Mesenchymal stem cell (in vitro differentiated cells and primary cell): ENCODE measurements around the gene CCDC92.

ENCODE experiments used
- DNase-seq: peaks from one replicate; pipeline ENCODE4 v3.0.0-alpha.2; 2013
- H2AFZ ChIP-seq: one replicate; pipeline ENCODE4 v1.6.1; 2013; ENCODE audit warnings: low read depth, mild to moderate bottlenecking, control low read depth, inconsistent platforms, low read length, moderate library complexity
- H2AK5ac ChIP-seq: 2 replicates; pipeline ENCODE4 v1.6.1; 2013; ENCODE audit warnings: low read length, moderate library complexity, mild to moderate bottlenecking, inconsistent platforms; ENCODE audit not compliant: severe bottlenecking
- H2BK120ac ChIP-seq: one replicate; pipeline ENCODE4 v1.6.1; 2013; ENCODE audit warnings: low read depth, mild to moderate bottlenecking, inconsistent platforms, low read length, moderate library complexity
- H2BK12ac ChIP-seq, 2 experiments: one replicate each; pipeline ENCODE4 v1.6.1; 2013; ENCODE audit warnings: inconsistent platforms in 2 of 2, low read length in 2 of 2, mild to moderate bottlenecking in 2 of 2, moderate library complexity in 2 of 2, control low read depth in 1 of 2
- H2BK15ac ChIP-seq: one replicate; pipeline ENCODE4 v1.6.1; 2013; ENCODE audit warnings: mild to moderate bottlenecking, low read depth, inconsistent platforms; ENCODE audit not compliant: poor library complexity, severe bottlenecking
- H2BK5ac ChIP-seq: 2 replicates; pipeline ENCODE4 v1.6.1; 2013; ENCODE audit warnings: low read depth, mild to moderate bottlenecking, low read length, control low read depth, inconsistent platforms; ENCODE audit not compliant: poor library complexity, severe bottlenecking
- H3K14ac ChIP-seq, 2 experiments: one replicate each; pipeline ENCODE4 v1.6.1; 2013; ENCODE audit warnings: inconsistent platforms in 2 of 2, low read length in 2 of 2, control low read depth in 1 of 2, mild to moderate bottlenecking in 1 of 2, moderate library complexity in 1 of 2
- H3K18ac ChIP-seq, 2 experiments: one replicate each; pipeline ENCODE4 v1.6.1; 2013; ENCODE audit warnings: inconsistent platforms in 2 of 2, low read length in 2 of 2, control low read depth in 1 of 2, low read depth in 1 of 2, mild to moderate bottlenecking in 1 of 2
- H3K23ac ChIP-seq, 2 experiments: one replicate each; pipeline ENCODE4 v1.6.1; 2013; ENCODE audit warnings: inconsistent platforms in 2 of 2, low read length in 2 of 2, mild to moderate bottlenecking in 2 of 2, moderate library complexity in 2 of 2, control low read depth in 1 of 2
- H3K27ac ChIP-seq: 2 replicates; pipeline ENCODE4 v1.5.1; 2013; ENCODE audit warnings: mild to moderate bottlenecking, moderate library complexity, low read length, control low read depth, inconsistent platforms; ENCODE audit not compliant: poor library complexity, severe bottlenecking
- H3K27me3 ChIP-seq, 2 experiments: 2 replicates each; pipeline versions ENCODE4 v1.6.1 to v1.7.0; 2013; ENCODE audit warnings: low read length in 2 of 2, mild to moderate bottlenecking in 2 of 2, moderate library complexity in 2 of 2, control low read depth in 1 of 2, inconsistent platforms in 1 of 2; ENCODE audit not compliant: control insufficient read depth in 1 of 2, insufficient read depth in 1 of 2
- H3K36me3 ChIP-seq, 2 experiments: 2 replicates each; pipeline versions ENCODE4 v1.6.1 to v1.7.0; 2013; ENCODE audit warnings: low read length in 2 of 2, control low read depth in 1 of 2, inconsistent platforms in 1 of 2, low read depth in 1 of 2, mild to moderate bottlenecking in 1 of 2; ENCODE audit not compliant: insufficient read depth in 2 of 2, control insufficient read depth in 1 of 2
- H3K4ac ChIP-seq, 2 experiments: one replicate each; pipeline ENCODE4 v1.6.1; 2013; ENCODE audit warnings: inconsistent platforms in 2 of 2, low read length in 2 of 2, mild to moderate bottlenecking in 2 of 2, moderate library complexity in 2 of 2, control low read depth in 1 of 2, low read depth in 1 of 2
- H3K4me1 ChIP-seq: 2 replicates; pipeline ENCODE4 v1.6.1; 2013; ENCODE audit warnings: low read depth, low read length, control low read depth; ENCODE audit not compliant: control insufficient read depth, insufficient read depth
- H3K4me2 ChIP-seq: 2 replicates; pipeline ENCODE4 v1.6.1; 2013; ENCODE audit warnings: low read length, mild to moderate bottlenecking, inconsistent platforms; ENCODE audit not compliant: poor library complexity, severe bottlenecking
- H3K4me3 ChIP-seq, 2 experiments: 2 replicates each; pipeline versions ENCODE4 v1.5.1 to v1.7.0; 2013; ENCODE audit warnings: low read length in 2 of 2, mild to moderate bottlenecking in 2 of 2, control low read depth in 1 of 2, low read depth in 1 of 2; ENCODE audit not compliant: insufficient read depth in 1 of 2
- H3K79me1 ChIP-seq: replicated peaks from 2 replicates; pipeline ENCODE4 v1.6.1; 2013; ENCODE audit warnings: mild to moderate bottlenecking, control low read depth, low read length, inconsistent platforms; ENCODE audit not compliant: poor library complexity, severe bottlenecking
- H3K9ac ChIP-seq: 2 replicates; pipeline ENCODE4 v1.7.0; 2013; ENCODE audit warnings: mild to moderate bottlenecking, low read length, moderate library complexity
- H3K9me3 ChIP-seq: 2 replicates; pipeline ENCODE4 v1.7.0; 2013; ENCODE audit warnings: mild to moderate bottlenecking, low read length; ENCODE audit not compliant: control insufficient read depth
- H4K8ac ChIP-seq: one replicate; pipeline ENCODE4 v1.6.1; 2013; ENCODE audit warnings: inconsistent platforms, mild to moderate bottlenecking, low read length, moderate library complexity
- H4K91ac ChIP-seq: one replicate; pipeline ENCODE4 v1.6.1; 2013; ENCODE audit warnings: mild to moderate bottlenecking, low read length, inconsistent platforms
- WGBS: methylation state at CpG from one replicate; pipeline ENCODE4 v1.1.7; 2013; ENCODE audit warnings: mixed read lengths; 5-methylcytosine and 5-hydroxymethylcytosine counted together

The CCDC92 gene

GRCh38 chr12:123961585-123962345, 10.9 kb downstream of the CCDC92 start:
- H3K4ac ChIP-seq = no peak overlapping the region
- no peak overlapping the region for H2BK5ac ChIP-seq
- H3K9ac ChIP-seq = no peak overlapping the region
- no peak overlapping the region for H2AFZ ChIP-seq
- peaks cover 32% of the 10 kb centered on the region for H3K79me1 ChIP-seq
- no peak for DNase-seq
- H3K4me1 ChIP-seq = peaks cover 6% of the 10 kb centered on the region
- H2BK120ac ChIP-seq = no peak overlapping the region
- no peak overlapping the region for H3K14ac ChIP-seq
- H4K91ac ChIP-seq = no peak overlapping the region
- no peak overlapping the region for H2AK5ac ChIP-seq
- no peak overlapping the region for H4K8ac ChIP-seq
- H2BK12ac ChIP-seq = no peak overlapping the region
- no peak overlapping the region for H3K18ac ChIP-seq
- H3K4me2 ChIP-seq = no peak overlapping the region
- H3K27ac ChIP-seq = no peak overlapping the region
- peaks cover 8 to 14% of the 10 kb centered on the region in 2 experiments for H3K36me3 ChIP-seq
- H3K4me3 ChIP-seq = no peak overlapping the region
- 86% methylated on average over 11 of the region's 12 CpGs for WGBS
- no peak overlapping the region for H2BK15ac ChIP-seq
- H3K23ac ChIP-seq = no peak overlapping the region
- H3K27me3 ChIP-seq = no peaks in the 10 kb centered on the region
- no peaks in the 10 kb centered on the region for H3K9me3 ChIP-seq

- WGBS = 84% methylated on average over 4 of the region's 4 CpGs
Observed at GRCh38 chr12:123960856-123961255, 11.8 kb downstream of the CCDC92 start.

GRCh38 chr12:123960029-123960735, 12.4 kb downstream of the CCDC92 start:
- Histone ChIP-seq H3K27ac (no peak overlapping the region), H3K4ac (no peak overlapping the region), H3K27me3 (no peaks in the 10 kb centered on the region), H4K8ac (no peak overlapping the region), H3K18ac (no peak overlapping the region), H3K79me1 (peaks cover 28% of the 10 kb centered on the region), H2AK5ac (no peak overlapping the region), H3K23ac (no peak overlapping the region), H2BK12ac (no peak overlapping the region), H3K9me3 (no peaks in the 10 kb centered on the region), H3K4me3 (no peak overlapping the region), H2BK15ac (no peak overlapping the region), H4K91ac (no peak overlapping the region), H3K14ac (no peak overlapping the region), H2BK120ac (no peak overlapping the region), H3K4me2 (no peak overlapping the region), H2BK5ac (no peak overlapping the region), H2AFZ (no peak overlapping the region), H3K9ac (no peak overlapping the region), H3K36me3 (peaks cover 8 to 9% of the 10 kb centered on the region in 2 experiments), H3K4me1 (peaks cover 4% of the 10 kb centered on the region)
- 96% methylated on average over 7 of the region's 9 CpGs for WGBS
- no peak for DNase-seq

More at GRCh38 chr12:123960856-123961255, 11.8 kb downstream of the CCDC92 start:
- Histone ChIP-seq H3K4ac (no peak overlapping the region), H3K9me3 (no peaks in the 10 kb centered on the region), H2BK12ac (no peak overlapping the region), H3K27ac (no peak overlapping the region), H3K36me3 (peaks cover 8 to 14% of the 10 kb centered on the region in 2 experiments), H3K14ac (no peak overlapping the region), H2BK5ac (no peak overlapping the region), H3K4me2 (no peak overlapping the region), H2BK120ac (no peak overlapping the region), H4K8ac (no peak overlapping the region), H4K91ac (no peak overlapping the region), H3K23ac (no peak overlapping the region), H3K4me3 (no peak overlapping the region), H3K9ac (no peak overlapping the region), H2BK15ac (no peak overlapping the region), H2AK5ac (no peak overlapping the region), H3K4me1 (peaks cover 4% of the 10 kb centered on the region), H3K27me3 (no peaks in the 10 kb centered on the region), H3K79me1 (peaks cover 32% of the 10 kb centered on the region), H3K18ac (no peak overlapping the region), H2AFZ (no peak overlapping the region)
- no peak for DNase-seq

- H3K14ac ChIP-seq = no peak overlapping the region
- H3K36me3 ChIP-seq = peaks cover 9 to 10% of the 10 kb centered on the region in 2 experiments
- no peak overlapping the region for H3K23ac ChIP-seq
- 88% methylated on average over 9 of the region's 9 CpGs for WGBS
- peaks cover 34% of the 10 kb centered on the region for H3K79me1 ChIP-seq
- H2BK5ac ChIP-seq = no peak overlapping the region
- no peak overlapping the region for H2BK15ac ChIP-seq
- no peak overlapping the region for H3K27ac ChIP-seq
- no peak overlapping the region for H4K91ac ChIP-seq
- no peak overlapping the region for H3K4ac ChIP-seq
- no peak overlapping the region for H2BK120ac ChIP-seq
- peaks cover 4% of the 10 kb centered on the region for H3K4me1 ChIP-seq
- no peak overlapping the region for H3K4me3 ChIP-seq
- no peak overlapping the region for H2AK5ac ChIP-seq
- no peak overlapping the region for H3K9ac ChIP-seq
- no peak overlapping the region for H2BK12ac ChIP-seq
- H3K18ac ChIP-seq = no peak overlapping the region
- H2AFZ ChIP-seq = no peak overlapping the region
- no peaks in the 10 kb centered on the region for H3K27me3 ChIP-seq
- no peaks in the 10 kb centered on the region for H3K9me3 ChIP-seq
- no peak overlapping the region for H3K4me2 ChIP-seq
- DNase-seq = no peak
- H4K8ac ChIP-seq = no peak overlapping the region
Observed at GRCh38 chr12:123958876-123959275, 13.8 kb downstream of the CCDC92 start.
